Mucosa of rectum (tissue), 2 donors: ENCODE data around the gene SS18L1.

ENCODE experiments used
- H3K27ac ChIP-seq, 2 donors: one replicate each; pipeline ENCODE4 v1.7.0; 2013; ENCODE audit warnings: inconsistent platforms in 2 of 2, low read depth in 2 of 2, low read length in 2 of 2
- H3K27me3 ChIP-seq, 2 donors: one replicate each; pipeline ENCODE4 v1.7.0; 2013; ENCODE audit warnings: low read length in 2 of 2; ENCODE audit not compliant: control insufficient read depth in 2 of 2, insufficient read depth in 2 of 2
- H3K36me3 ChIP-seq, 2 donors: one replicate each; pipeline ENCODE4 v1.7.0; 2013; ENCODE audit warnings: low read length in 2 of 2; ENCODE audit not compliant: control insufficient read depth in 2 of 2, insufficient read depth in 2 of 2
- H3K4me1 ChIP-seq, 2 donors: one replicate each; pipeline ENCODE4 v1.7.0; 2013; ENCODE audit warnings: low read length in 2 of 2, mild to moderate bottlenecking in 1 of 2; ENCODE audit not compliant: control insufficient read depth in 2 of 2, insufficient read depth in 2 of 2
- H3K4me3 ChIP-seq, 2 donors: one replicate each; pipeline ENCODE4 v1.7.0; 2013; ENCODE audit warnings: low read length in 2 of 2
- H3K9ac ChIP-seq, 2 donors: one replicate each; pipeline ENCODE4 v1.7.0; 2013; ENCODE audit warnings: low read length in 2 of 2, low read depth in 1 of 2, mild to moderate bottlenecking in 1 of 2
- H3K9me3 ChIP-seq, 2 donors: one replicate each; pipeline ENCODE4 v1.7.0; 2013; ENCODE audit warnings: low read length in 2 of 2; ENCODE audit not compliant: control insufficient read depth in 2 of 2
- donor health status: healthy.
- donor health status: Normal muscosa, but diverticular disease.

The SS18L1 gene

DNA sequence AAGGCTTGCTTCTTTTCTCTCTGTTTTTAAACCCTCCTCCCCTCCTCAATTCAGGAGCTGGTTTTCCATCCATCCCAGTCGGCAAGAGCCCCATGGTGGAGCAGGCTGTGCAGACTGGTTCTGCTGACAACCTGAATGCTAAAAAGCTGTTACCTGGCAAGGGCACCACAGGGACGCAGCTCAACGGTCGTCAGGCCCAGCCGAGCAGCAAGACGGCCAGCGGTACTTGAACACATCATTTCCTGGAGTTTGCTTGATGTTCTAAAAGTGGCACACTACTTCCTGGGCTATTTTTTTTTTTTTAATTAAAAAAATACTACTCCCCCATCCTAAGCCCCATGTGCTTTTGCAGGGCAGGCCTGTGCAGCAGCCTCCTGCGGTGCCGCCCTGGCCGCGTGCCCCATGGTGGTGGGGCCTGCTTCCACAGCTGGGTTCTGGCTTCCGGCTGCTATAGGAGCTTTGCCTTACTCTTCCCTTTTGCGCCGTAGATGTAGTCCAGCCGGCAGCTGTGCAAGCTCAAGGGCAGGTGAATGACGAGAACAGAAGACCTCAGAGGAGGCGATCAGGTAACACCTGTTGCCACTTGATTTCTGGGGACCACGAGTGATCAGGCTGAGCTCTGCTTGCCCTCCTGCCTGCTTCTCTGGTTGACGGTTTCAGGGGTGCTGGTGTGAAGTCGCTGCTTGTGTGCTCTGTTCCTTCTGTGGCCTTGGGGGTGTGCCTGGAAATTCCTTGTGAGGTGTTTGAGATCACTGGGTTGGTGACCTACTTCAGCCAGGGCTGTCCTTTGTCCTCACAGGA lies 13.6 kb upstream of the SS18L1 start:
- Histone ChIP-seq H3K4me3 (no peak overlapping the region), H3K9me3 (no peaks in the 10 kb centered on the region), H3K36me3 (peaks cover 75 to 95% of the 10 kb centered on the region in 2 donors), H3K27me3 (no peaks in the 10 kb centered on the region), H3K4me1 (peaks cover 0 to 2% of the 10 kb centered on the region in 2 donors), H3K9ac (no peak overlapping the region), H3K27ac (no peak overlapping the region)

DNA sequence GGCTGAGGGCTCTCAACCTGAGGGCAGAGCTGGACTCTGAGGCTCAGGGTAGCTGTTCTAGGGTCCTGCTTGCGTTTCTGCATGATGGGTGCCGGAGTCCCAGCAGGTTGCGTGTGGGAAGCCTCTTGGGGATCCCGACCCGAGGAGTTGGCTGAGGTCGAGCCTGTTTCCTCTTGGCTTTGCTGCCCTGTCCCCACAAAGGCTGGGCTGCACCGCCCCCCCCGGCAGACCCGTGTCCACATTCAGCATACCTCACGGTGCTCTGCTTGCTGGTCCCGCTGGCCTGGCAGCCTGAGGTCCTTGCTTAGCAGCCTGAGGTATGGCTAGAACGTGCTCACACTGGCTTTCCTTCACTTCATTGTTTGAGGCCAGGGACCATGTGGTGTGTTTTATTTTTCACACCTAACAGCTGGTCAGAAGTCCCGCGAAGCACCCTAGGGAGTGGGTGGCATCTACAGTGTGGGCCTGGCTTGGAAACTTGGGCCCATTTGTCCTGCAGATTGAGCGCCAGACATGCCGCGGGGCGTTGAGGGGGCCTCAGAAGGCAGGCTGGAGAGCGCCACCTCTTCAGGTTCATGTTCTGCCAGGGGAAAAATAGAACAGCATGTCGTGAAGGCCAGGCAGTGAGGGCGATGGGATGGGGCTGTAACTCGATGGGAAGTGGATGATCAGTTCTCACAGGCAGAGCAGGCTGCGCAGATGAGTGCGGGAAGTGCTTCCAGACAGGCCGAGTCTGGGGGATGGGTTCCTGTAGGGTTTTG lies 11.8 kb upstream of the SS18L1 start:
- no peak overlapping the region for H3K9ac ChIP-seq
- no peak overlapping the region for H3K27ac ChIP-seq

DNA sequence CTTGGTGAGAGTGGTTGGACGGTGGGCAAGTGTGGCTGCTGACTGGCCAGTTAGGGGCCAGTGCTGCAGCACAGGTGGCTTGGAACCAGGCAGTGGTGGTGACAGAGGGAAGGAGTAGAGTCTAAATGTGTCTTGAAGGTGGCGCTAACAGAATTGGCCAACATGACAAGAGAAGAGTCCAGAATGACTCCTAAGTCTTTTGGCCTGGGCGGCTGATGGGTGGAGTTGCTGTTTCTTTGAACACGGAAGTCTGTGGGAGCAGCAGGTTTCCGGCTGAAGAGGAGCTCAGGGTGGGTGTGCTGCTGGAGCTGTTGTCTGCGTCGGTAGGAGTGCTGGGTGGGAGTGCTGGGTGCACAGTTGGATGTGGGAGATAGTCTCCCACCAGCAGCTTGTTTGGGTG lies 11.1 kb upstream of the SS18L1 start:
- Histone ChIP-seq H3K27me3 (no peaks in the 10 kb centered on the region), H3K36me3 (peaks cover 83 to 96% of the 10 kb centered on the region in 2 donors), H3K9me3 (no peaks in the 10 kb centered on the region), H3K4me3 (no peak overlapping the region), H3K9ac (no peak overlapping the region), H3K4me1 (peaks cover 0 to 2% of the 10 kb centered on the region in 2 donors), H3K27ac (peak overlapping the region in 1 of 2 donors; percentile 45)

More for the DNA sequence above, 11.8 kb upstream of the SS18L1 start:
- H3K9me3 ChIP-seq, result no peaks in the 10 kb centered on the region
- H3K4me3 ChIP-seq, result no peak overlapping the region
- H3K4me1 ChIP-seq, result peaks cover 0 to 2% of the 10 kb centered on the region in 2 donors
- H3K27me3 ChIP-seq, result no peaks in the 10 kb centered on the region
- peaks cover 82 to 96% of the 10 kb centered on the region in 2 donors for H3K36me3 ChIP-seq

DNA sequence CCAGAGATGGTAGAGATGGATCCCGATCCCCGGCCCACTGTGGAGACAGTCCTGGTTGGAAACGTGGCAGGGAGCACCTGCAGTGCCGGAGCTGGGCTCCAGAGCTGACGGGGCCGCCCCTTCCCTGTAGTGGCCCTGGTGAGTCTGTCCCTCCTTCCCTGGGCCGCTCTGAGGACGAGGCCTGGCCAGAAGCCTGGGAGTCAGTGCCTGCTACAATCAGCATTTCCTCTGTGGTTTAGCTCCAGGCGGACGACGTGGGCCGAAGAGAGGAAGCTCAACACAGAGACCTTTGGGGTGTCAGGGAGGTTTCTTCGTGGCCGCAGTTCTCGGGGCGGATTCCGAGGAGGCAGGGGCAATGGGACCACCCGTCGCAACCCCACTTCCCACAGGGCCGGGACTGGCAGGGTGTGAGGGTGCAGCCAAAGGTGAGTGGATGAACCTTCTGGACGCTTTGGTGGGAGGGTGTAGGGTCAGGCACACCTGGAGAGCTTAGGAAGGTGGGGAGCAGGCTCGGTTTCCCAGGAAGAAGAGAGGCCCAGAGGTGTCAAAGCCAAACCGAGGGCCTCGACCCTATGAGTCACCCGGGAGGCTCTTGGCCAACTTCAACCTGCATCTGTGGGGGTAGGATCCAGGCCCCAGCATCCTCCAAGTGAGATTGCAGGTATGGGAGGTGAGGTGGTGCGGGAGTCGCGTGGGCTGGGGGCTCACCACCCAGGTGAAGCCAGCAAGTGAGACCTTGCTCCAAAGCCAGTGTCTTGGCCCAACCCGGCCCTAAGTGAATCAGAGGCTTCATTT lies 10.3 kb upstream of the SS18L1 start:
- Histone ChIP-seq H3K4me3 (no peak overlapping the region), H3K36me3 (peaks cover 84 to 96% of the 10 kb centered on the region in 2 donors), H3K4me1 (peaks cover 0 to 2% of the 10 kb centered on the region in 2 donors), H3K27me3 (no peaks in the 10 kb centered on the region), H3K9me3 (no peaks in the 10 kb centered on the region), H3K9ac (no peak overlapping the region), H3K27ac (peak overlapping the region in 1 of 2 donors; percentile 45)

DNA sequence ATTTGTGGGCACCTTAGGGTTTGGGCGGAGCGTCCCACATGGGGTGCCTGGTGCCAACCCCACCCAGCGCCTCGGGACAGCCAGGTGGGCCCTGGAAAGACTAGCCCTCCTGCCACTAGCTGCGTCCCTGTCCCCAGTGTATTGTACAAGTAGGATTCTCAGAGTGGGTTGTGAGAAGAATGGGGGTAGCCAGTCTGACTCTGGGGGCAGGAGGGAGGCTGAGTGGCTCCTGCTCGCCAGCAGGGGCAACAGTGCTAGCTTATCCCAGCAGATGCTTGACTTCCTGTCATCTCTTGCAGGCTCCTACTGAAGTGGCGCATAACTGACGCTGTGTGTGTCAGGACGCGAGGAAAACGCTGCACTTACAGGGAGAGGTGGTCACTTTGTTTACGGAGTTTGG lies 9.7 kb upstream of the SS18L1 start:
- Histone ChIP-seq H3K4me3 (no peak overlapping the region), H3K9me3 (no peaks in the 10 kb centered on the region), H3K27me3 (no peaks in the 10 kb centered on the region), H3K9ac (no peak overlapping the region), H3K27ac (peak overlapping the region in 1 of 2 donors; percentile 45), H3K4me1 (peaks cover 0 to 2% of the 10 kb centered on the region in 2 donors), H3K36me3 (peaks cover 83 to 95% of the 10 kb centered on the region in 2 donors)

DNA sequence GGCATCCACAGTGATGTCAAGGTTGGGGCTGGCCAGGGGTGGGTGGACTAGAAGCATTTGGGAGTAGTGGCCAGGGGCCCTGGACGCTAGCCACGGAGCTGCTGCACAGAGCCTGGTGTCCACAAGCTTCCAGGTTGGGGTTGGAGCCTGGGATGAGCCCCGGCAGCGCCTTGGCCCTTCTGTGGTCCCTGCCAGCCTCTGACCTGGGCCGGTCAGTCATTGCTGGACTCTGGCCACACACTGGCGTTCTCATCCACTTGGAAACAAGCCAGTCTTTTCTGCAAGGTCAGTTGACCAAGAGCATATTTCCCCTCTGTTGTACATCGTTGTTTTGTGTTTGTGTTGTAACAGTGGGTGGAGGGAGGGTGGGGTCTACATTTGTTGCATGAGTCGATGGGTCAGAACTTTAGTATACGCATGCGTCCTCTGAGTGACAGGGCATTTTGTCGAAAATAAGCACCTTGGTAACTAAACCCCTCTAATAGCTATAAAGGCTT lies 8.8 kb upstream of the SS18L1 start:
- H3K9me3 ChIP-seq, result no peaks in the 10 kb centered on the region
- no peaks in the 10 kb centered on the region for H3K27me3 ChIP-seq
- no peak overlapping the region for H3K27ac ChIP-seq
- no peak overlapping the region for H3K4me3 ChIP-seq
- no peaks in the 10 kb centered on the region for H3K4me1 ChIP-seq
- H3K9ac ChIP-seq, result no peak overlapping the region
- H3K36me3 ChIP-seq, result peaks cover 84 to 95% of the 10 kb centered on the region in 2 donors

DNA sequence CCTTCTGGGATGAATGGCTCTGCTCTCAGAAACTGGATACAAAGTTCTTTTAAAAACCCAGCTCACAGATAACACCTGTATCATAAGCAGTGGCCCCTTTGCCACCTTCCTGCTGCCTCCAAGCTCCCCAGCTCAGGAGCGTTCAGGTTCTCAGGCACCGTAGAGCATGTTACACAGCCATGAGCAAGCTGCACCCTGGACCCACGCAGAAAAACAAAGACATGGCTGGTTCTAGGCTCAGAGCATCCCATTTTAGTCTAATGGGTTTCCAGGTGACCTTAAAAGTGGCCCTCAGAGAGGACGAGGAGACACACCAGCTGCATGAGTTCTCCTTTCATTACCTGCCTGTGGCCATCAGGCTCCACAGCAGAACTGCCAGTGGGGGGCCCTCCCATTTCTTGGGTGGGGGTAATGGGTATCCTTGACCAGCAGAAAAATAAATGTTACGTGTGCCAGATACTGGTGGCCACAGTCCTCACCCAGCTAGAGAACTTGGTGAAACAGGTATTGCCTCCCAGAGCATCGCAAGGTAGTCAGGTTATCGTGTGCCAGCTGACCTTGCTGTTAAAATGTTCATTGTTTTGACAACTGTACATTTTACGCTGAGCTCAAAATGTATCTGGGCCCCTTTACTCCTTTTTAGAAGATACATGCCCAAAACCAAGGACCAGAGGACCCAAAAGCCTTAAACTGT lies 7.8 kb upstream of the SS18L1 start:
- Histone ChIP-seq H3K36me3 (peaks cover 86 to 96% of the 10 kb centered on the region in 2 donors), H3K9ac (no peak overlapping the region), H3K4me1 (peaks cover 0 to 2% of the 10 kb centered on the region in 2 donors), H3K27ac (no peak overlapping the region), H3K4me3 (no peak overlapping the region), H3K27me3 (no peaks in the 10 kb centered on the region), H3K9me3 (no peaks in the 10 kb centered on the region)

DNA sequence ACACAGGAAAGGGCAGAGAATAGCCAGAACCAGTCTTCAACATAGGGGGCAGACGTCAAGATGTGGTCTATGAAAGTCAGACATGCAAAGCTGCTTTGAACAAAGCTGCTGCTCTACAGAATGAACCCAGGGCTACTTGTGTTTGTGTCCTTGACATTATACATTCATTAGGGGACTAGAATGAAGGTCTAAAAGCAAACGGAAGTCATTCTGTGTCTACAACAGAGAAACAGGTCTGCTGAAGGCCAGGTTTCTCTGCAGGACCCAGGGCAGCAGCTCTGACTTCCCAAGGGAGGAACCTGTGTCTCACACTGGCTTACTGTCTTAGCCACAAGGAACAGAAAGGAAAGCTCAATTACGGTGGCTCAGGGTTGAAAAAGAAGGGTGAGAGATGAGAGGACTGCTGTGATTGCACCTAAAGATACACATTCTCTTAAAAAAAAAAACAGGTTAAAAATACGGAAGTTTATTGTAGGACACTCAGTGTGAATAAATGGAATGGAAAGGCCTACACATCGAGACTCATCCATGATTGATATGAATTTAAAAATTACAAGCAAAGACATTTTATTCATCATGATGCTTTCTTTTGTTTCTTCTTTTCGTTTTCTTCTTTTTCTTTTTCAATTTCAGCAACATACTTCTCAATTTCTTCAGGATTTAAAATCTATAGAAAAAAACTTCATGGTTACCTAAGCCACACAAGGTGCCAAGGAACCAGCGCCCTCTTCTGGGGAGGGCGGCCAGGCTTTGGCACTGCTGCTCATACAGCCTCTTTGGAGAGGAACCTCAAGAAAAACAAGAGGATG lies 7.1 kb upstream of the SS18L1 start:
- H3K9me3 ChIP-seq, result no peaks in the 10 kb centered on the region
- no peak overlapping the region for H3K27ac ChIP-seq
- peaks cover 80 to 90% of the 10 kb centered on the region in 2 donors for H3K36me3 ChIP-seq
- H3K4me1 ChIP-seq, result peaks cover 5 to 10% of the 10 kb centered on the region in 2 donors
- no peak overlapping the region for H3K9ac ChIP-seq
- no peak overlapping the region for H3K4me3 ChIP-seq
- no peaks in the 10 kb centered on the region for H3K27me3 ChIP-seq

DNA sequence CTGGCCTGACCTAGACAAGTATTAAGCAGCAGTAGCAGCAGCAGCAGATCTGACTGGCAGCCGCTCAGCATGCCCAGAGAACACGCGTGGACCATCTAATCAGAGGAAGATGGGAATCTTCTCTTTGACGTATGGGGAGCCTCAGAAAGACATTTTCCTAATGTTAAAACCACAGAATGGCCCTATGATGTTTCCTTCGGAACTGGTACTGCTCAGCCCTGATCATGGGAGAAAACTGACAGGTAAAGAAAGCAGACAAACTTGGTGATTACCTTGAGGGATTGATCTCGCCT lies 6.5 kb upstream of the SS18L1 start:
- H3K27me3 ChIP-seq, result no peaks in the 10 kb centered on the region
- peaks cover 74 to 84% of the 10 kb centered on the region in 2 donors for H3K36me3 ChIP-seq
- no peak overlapping the region for H3K9ac ChIP-seq
- H3K4me1 ChIP-seq, result peaks cover 10 to 15% of the 10 kb centered on the region in 2 donors
- H3K9me3 ChIP-seq, result no peaks in the 10 kb centered on the region
- no peak overlapping the region for H3K4me3 ChIP-seq
- no peak overlapping the region for H3K27ac ChIP-seq
